SK-N-DZ (cell line): ENCODE results near the gene ELP2.
A peak's percentile ranks its signal among the peaks of the same experiment; 100 is the strongest.

Experiments used
- DNase-seq: peaks from one replicate; pipeline ENCODE4 v3.0.0-alpha.2; 2015; ENCODE audit warnings: low spot score

The ELP2 gene

DNA sequence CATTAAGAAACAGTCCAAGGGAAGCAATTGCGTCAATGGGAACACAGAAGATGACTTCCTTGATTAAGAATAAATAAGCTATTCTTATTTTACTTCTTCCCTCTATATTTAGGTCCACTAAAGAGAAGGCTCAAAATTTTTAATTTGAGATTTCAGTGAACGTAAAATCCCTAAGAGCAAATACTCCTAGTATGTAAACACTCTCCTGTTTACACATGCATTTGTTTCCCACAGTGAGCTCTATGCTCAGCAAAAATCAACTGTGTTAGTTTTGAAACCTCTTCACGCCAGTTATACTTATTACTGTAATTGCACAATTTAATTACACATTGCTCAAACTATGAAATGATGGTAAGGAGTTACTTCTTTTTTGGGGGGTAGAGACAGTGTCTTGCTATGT is 9.4 kb upstream of the ELP2 start:
- DNase-seq, result no peak

DNA sequence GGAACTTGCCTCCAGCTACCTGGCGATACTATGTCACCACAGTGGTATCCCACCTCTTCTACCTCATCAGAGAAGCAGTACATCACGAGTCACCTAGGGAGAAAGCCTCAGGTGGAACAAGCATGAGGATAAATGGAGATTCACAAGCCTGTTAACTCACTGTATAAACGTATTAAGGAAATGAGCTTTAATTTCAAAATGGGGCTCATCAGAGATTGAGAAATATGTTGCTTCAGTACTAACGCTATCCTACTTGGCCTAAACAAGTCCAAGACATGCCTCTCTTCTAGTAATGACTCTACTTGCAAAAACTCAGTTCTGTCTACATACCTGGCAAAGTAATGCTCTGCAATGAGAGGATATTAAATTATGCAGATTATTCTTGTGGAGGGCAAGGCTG is 4.9 kb upstream of the ELP2 start:
- no peak for DNase-seq

DNA sequence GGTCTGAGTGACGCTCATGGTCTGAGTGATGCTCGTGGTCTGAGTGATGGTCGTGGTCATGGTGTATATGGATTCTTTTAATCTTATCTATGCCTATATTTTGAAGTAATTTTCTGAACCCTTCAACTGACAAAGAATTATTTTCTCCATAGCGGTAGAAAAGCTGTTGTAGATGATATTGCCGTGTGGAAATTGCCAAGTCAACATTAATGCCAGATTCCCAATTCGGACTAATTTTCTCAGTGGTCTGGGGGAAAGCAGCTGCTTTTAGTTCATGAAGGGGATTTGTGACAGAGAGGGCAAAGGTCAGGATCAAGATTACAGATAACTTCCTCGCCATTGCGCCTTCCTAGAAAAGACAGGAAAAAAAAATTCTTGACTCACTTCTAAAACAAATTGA is 3.0 kb upstream of the ELP2 start:
- DNase-seq, result peak; percentile 70

DNA sequence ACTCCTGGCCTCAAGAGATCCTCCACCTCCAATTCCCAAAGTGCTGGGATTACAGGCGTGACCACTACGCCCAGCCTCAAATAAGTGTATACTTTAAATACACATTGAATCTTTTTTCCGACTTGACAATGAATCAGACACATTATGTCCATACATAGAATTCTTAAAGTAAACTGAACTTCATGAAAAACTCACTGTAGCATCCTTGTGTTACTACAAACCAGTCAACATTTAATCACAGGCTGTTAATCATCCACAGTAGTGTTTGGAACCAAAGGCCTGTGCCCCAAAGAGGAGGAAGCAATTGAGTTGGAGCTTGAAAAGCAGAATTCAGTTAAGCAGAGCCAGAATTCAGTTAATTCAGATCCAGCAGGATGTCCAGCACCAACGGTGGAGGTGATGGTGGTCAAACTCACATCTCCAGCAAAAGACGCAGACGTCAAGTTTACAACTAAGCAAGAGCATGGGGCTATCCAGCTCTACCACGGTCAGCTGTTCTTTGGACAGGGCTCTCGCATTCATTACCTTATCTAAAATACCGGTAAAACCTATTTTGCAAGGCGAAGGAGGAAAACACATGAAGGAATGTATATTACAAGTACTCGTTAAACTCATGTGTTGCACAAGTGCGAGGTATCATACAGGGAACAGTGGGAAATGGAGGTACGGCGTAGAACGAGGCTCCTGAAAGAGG is 1.7 kb upstream of the ELP2 start:
- DNase-seq, result peak; percentile 15

DNA sequence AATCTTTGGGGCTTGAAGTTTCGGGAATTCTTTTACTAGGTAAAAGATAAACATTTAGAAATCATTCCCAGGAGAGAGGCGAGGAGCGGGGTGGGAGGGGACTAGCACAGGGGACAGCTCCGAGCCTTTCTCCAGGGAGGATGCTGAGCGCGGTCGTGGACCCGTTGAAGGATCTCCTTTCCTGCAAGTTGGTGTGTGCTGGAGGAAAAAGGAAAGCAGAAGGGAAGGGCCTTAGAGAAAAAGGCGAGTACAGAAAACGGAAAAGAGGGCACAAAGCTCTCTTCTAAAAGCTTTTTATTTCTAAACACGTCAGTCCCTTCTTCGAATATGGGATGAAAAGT is 1.2 kb upstream of the ELP2 start:
- DNase-seq, result peak; percentile 35

DNA sequence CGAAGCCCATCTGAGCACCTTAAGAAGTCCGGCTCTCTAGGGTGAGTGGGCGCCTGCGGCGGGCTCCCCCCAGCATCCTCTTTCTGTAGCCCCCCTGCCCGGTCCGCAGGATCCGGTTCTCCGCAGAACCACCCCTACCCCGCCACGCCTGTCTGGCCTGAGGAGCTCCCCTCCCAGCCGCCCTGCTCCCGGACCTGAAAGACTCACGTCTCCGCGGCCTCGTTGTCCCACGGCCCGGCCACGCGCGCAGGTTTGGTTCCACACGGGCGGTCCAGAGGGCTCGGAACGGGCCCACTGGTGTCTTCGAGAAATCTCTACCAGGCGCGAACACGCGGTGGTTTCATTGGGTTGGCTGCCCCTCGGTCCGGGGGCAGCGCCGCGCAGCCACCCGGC is 796 bp upstream of the ELP2 start:
- no peak for DNase-seq

DNA sequence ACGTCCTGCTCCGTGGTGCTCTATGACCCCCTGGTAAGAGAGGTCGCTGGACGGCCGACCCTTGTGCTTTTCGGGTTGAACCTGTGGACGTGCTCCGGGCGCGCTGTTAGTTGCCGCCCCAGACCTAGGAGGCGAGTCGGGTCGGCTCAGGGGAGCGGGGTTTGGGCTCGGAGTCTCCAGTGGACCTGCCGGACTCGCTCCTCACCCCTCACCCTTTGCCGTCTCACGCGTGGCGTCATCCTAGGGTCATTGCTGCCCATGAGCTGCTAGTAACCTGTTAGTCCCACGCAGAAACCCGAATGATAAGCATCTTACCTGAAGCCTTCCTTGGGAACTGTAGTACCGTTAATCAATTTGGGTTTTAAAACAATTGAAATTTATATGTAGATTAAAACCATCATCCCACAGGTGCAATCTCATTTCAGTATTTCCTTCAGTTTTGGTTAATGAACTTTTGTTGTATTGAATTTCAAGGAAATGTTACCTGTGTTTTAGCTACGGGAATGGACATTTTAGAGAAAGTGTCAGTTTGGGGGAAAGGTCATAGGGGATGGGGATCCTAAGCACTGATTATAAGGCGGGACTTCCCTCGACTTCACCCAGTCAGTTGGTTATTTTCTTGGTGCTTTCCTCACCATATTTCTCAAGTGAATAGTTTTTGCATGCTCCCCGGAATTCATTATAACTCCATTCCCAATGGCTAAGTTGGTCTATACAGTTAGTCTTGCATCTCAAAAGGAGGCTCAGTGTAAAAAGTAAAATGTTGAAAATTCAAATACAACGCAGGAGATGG is 536 bp downstream of the ELP2 start:
- DNase-seq, result no peak

DNA sequence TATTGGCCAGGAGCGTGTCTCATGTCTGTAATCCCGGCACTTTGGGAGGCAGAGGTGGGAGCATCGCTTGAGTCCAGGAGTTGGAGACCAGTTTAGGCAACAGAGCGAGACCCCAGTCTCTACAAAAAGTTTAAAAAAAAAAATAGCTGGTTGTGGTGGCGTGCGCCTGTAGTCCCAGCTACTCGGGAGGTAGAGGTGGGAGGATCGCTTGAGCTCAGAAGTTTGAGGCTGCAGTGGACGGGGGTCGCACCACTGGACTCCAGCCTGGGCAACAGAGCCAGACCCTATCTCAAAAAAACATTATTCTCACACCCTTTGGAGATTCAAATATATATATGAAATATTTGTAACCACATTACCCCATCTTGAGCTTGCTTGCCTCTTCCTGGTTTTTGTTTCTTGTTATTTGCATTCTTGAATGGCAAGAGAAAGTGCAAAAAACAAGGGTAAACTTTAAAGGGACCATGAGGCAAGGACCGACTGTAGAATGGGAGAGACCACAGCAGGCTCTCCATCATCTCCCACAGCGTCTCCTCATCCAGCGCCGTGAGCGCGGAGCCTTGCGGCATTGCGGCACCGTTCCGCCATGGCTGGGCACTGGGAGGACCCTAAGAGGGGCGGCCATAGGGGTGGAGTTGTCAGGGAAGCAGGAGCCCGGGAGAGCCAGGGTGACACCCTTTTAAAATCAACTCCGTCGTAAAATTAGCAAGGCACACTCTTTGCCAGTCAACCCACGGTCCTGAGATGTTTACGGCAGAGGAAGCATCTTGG is 1.4 kb downstream of the ELP2 start:
- peak; percentile 13 for DNase-seq

DNA sequence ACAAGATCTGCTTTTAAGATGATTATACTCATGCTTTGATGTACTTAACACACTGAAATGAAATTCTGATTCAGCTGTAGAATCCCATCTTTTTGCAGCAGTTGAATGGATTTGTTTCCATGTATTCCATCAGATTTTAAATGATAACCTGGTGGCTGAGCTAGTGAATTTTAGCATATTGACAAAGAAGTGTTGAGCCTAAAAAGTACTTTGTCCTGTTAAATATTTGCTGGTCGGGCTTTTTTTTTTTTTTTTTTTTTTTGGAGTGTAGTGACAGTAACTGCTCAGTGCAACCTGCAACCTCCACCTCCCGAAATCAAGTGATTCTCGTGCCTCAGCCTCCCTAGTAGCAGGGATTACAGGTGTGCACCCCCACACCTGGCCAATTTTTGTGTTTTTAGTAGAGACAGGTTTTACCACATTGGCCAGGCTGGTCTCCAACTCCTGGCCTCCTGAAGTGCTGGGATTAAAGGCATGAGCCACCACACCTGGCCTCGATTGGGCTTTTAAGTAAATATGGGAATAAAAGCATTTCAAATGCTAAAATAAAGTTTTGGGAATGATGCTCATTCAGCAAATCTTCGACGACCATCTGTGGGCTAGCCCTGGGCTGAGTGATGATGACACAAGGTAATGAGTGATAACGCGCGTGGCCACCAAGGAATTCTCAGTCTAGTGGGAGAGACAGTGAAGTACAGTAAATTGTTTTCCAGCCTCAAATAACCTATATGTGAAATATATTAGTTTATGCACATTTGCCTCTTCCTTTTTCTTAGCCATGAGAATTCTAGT is 2.2 kb downstream of the ELP2 start:
- DNase-seq, result no peak

DNA sequence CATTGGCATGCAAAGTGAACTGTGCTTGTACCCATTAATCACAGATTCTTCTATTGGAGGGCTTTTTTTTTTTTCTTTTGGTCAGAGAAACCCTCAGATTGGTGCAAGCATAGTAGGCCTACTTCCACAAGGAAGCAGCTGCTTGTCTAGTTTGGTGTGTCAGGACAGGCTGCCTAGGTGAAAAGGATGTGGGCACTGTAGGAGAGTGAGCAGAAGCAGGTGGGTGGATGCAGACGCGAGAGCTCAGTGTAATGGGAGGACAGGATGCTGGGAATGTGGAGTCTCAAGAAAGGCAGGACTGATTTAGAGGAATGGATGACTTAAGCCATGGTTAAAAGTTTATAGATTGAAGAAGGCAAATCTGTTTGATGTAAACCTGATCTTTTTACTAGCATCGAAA is 3.1 kb downstream of the ELP2 start:
- DNase-seq, result no peak

DNA sequence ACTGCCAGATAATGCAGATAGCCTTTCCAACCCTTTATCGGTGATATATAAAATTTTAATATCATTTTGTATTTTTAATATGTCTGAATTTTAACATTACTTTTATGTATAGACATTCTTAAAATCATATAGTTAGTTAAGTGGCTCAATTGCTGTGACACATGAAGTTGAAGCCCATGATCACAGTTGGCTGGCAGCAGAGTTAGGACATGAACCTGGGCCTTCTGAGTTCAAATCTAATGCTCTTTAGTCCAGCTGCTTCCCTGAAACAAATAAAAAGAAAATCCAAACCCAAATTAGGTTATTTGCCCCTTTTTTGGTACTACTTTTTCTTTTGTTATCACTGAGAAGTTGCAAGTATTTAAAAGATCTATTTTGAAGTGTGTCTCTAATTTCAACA is 5.6 kb downstream of the ELP2 start:
- no peak for DNase-seq

DNA sequence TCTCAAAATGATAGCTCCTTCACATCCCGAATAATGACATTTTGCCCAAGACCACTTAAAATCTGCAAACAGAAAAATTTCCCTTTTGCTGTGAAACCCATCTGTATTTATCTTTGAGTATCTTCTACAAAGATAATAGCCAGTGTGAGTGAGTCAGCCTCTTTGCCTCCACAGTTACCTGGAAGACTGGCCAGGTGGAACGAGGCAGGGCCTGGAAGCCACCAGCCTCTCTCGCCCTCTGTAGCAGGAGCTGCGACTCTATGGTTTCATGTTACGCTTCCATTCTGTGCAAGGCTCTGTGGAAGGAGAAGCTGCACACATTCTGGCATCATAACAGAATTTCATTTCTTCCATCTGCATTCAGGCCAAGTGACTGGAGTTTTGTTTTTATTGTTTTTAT is 9.5 kb downstream of the ELP2 start:
- DNase-seq, result no peak

DNA sequence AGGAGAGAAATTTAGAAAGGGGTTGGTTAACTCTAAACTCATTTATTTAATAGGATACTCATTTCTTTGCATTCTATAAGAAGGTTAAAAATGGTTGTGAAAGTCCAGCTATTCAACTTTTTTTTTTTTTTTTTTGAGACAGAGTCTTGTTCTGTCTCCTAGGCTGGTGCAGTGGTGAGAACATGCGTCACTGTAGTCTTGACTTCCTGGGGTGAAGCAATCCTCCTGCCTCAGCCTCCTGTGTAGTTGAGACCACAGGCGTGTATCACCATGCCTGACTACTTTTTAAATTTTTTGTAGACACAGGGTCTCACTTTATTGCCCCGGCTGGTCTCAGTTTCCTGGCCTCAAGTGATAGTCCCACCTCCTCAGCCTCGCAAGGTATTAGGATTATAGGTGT is 11.9 kb downstream of the ELP2 start:
- no peak for DNase-seq

DNA sequence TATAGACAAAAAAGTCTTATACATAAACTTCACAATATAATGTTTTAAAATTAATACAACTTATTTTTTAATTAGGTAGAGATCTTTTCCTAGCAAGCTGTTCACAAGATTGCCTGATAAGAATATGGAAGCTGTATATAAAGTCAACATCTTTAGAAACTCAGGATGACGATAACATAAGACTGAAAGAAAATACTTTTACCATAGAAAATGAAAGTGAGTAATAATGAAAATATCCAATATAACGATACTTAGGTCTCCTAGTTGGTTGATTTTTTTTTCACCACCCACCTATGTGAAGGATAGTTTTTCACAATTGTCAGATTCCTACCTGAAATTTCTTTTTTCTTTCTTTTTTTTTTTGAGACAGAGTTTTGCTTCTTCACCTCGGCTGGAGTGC is 13.1 kb downstream of the ELP2 start:
- DNase-seq, result no peak

DNA sequence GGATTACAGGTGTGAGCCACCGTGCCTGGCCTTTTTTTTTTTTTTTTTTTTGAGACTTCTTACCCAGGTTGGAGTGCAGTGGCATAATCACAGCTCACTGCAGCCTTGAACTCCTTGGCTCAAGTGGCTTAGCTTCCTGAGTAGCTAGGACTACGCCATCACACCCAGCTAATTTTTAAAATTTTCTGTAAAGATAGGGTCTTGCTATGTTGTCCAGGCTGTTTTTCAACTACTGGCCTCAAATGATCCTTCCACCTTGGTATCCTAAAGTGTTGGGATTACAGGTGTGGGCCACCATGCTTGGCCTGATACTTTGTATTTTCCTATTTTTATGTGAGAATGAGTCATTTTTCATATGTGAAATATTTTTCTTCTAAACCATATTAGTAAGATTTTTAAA is 13.7 kb downstream of the ELP2 start:
- no peak for DNase-seq

DNA sequence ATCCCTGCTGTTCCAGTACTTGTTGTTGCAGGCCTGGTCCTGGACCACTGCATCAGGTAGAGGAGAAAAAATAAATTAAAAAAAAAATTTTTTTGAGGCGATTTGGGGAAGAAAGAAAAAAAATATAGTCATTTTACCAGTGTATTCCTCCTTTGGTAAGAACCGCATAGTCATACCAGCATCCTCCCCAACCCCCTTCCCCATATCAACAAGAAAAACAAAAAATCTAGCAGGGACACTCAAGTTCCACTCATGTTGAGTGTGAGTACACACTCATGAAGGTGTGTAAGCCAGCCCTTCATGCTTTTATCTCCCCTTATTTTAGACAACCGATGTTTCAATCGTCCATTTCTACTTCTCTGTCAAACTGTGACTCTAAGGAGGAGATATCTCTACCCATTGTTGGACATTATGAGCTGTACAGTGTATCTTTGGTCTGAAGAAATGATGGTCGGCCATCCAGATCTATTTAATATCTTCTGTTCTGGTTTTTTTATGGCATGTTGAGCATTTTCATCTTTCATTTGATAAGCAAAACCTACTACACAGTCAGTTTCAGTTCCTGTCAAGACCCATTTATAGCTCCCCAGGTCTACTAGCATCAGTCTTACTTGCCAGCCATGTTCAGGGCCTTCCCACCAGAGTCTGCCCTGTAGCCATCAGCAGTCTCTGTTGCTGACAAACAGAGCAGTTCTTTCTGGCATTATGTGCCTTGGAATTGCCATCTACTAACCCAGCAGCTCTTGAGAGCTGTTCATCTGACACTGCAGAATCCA is 20.0 kb downstream of the ELP2 start:
- DNase-seq, result no peak

DNA sequence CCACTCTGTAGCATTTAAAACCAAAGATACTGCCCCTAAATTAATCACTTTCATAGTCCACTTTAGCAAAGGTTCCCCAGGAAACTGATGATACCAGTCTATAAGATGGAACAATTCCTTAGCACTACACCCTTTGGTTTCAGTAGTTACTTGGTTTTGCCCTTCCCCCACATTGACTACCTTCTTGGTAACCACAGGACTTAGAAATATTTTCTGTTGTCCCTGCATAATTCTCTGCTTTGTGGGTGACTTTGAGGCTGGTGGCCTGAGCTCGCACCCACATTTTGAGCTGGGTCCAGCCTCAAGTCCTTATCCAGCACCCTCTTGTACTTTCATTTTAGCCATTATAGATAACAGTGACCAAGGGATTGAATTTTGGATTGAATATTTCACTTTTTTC is 23.1 kb downstream of the ELP2 start:
- DNase-seq, result no peak

DNA sequence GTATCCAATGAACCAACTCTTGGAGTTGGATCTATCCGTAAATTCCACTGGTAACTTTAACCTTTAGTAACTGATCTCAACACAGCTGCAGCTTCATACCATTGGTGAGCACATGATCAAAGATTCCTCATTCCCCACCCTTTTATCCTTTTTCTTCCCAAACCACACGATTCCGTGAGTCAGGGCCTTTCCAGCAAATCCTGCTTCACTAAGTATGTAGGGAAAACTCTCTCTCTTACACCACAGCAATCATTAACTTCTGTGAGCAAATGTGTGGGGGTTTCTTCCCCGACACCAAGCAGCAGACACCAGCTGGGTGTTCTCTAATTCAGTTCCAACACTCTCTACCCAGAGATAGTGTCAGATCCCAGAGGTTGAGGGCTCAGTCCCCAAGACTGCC is 23.5 kb downstream of the ELP2 start:
- DNase-seq, result no peak

DNA sequence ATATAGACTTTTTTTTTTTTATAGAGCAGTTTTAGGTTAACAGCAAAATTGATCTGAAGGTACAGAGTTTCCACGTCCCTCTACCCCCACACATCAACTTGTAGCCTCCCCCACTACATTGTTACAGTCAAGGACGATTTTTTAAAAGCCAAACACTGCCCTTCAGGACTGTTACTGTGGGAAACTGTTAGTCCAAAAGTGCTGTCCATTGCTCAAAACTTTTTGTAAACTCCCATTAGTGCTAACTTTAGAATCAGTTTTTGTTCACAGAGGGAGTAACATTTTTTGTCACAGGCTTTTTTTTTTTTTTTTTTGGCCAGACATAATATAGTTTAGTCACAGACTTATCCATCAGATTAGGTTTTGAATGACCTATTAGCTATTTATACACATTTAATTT is 24.1 kb downstream of the ELP2 start:
- no peak for DNase-seq

DNA sequence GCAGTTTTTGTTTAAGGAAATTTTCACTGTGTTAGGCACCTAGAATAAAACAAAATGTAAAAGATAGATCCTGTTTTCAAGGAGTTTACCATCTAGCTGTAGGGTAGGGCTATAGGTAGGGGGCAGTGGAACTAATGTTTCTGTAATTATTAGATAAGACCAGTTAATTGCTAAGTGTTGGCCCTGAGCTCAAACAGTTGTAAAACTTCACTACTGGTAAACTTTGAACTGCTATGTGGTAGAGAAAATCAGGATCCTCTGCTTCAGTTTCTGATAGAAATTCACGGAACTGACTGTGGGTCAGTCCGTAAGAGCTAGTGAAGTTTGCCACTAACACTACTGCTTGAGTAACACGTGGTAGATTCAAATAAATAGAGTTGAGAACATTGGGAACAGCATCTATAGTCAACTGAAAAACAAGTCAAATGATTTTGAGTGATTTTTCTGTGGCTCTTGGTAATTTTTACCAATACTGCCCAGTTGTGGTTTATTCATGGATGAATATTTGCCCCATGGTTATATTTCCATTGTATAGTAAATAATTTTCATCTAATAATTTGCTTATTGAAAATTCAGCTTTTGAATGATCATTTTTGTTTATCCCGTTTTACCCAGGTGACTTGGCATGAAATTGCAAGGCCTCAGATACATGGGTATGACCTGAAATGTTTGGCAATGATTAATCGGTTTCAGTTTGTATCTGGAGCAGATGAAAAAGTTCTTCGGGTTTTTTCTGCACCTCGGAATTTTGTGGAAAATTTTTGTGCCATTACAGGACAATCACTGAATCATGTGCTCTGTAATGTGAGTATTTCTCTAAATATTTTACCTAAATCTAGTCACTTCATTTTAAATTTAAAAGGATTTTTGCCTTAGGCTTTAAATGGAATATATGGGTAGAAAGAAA is 26.4 kb downstream of the ELP2 start:
- DNase-seq, result no peak
